ENCODE data around the gene PITX1. TPM values are rescaled to one million over a fixed set of nuclear protein-coding genes. Genes with fewer than 3 reads are reported as not detected.

PITX1 gene
- total RNA-seq, 3 donors from 2014 or later, result 0.15 to 2.1 (median 0.33) TPM

- Histone ChIP-seq H3K9me3 (no peaks in the 10 kb centered on the region), H3K4me3 (no peak overlapping the region), H3K27ac (no peak overlapping the region), H3K4me1 (peaks cover 3% of the 10 kb centered on the region in 2 donors), H3K36me3 (no peaks in the 10 kb centered on the region), H3K27me3 (peaks cover 3 to 40% of the 10 kb centered on the region in 2 donors)
- TF ChIP-seq CTCF (IDR thresholded peaks at IDR 0.05) (no peak), POLR2AphosphoS5 (IDR thresholded peaks at IDR 0.05) (no peak), POLR2A (IDR thresholded peaks at IDR 0.05) (no peak)
- intact Hi-C loops (cut with DNase I; ENCODE audit: low total_unique reads), result loop anchor here (5.0 kb wide), 1 partner anchor 1106 kb away; the partner anchor contains the start of gene SMAD5
- no peak for DNase-seq (ENCODE audit: low spot score in 2 of 2)
These were observed 8.0 kb downstream of the PITX1 start for GRCh38 chr5:135025730-135026644.

- H3K9me3 ChIP-seq, result no peaks in the 10 kb centered on the region
- no peak for TF ChIP-seq POLR2A (IDR thresholded peaks at IDR 0.05)
- no peak for TF ChIP-seq CTCF (IDR thresholded peaks at IDR 0.05)
- TF ChIP-seq POLR2AphosphoS5 (IDR thresholded peaks at IDR 0.05), result no peak
- no peak overlapping the region for H3K4me3 ChIP-seq
- no peaks in the 10 kb centered on the region for H3K4me1 ChIP-seq
- no peak for DNase-seq (ENCODE audit: low spot score in 2 of 2)
- H3K27me3 ChIP-seq, result peaks cover 0 to 32% of the 10 kb centered on the region in 2 donors
- no peaks in the 10 kb centered on the region for H3K36me3 ChIP-seq
- intact Hi-C loops (cut with DNase I; ENCODE audit: low total_unique reads), result loop anchor here (5.0 kb wide), 1 partner anchor 1107 kb away; the partner anchor contains the start of gene SMAD5
- H3K27ac ChIP-seq, result no peak overlapping the region
These were observed 8.9 kb downstream of the PITX1 start for GRCh38 chr5:135024956-135025729.

- Histone ChIP-seq H3K4me1 (no peaks in the 10 kb centered on the region), H3K4me3 (no peak overlapping the region), H3K27ac (no peak overlapping the region), H3K27me3 (no peaks in the 10 kb centered on the region), H3K36me3 (no peaks in the 10 kb centered on the region), H3K9me3 (no peaks in the 10 kb centered on the region)
- intact Hi-C loops (cut with DNase I; ENCODE audit: low total_unique reads), result no loop called here
- TF ChIP-seq POLR2A (IDR thresholded peaks at IDR 0.05) (no peak), CTCF (IDR thresholded peaks at IDR 0.05) (no peak), POLR2AphosphoS5 (IDR thresholded peaks at IDR 0.05) (no peak)
- no peak for DNase-seq (ENCODE audit: low spot score in 2 of 2)
These were observed 13.7 kb downstream of the PITX1 start for GRCh38 chr5:135020111-135020895.

- H3K4me3 ChIP-seq, result no peak overlapping the region
- intact Hi-C loops (cut with DNase I; ENCODE audit: low total_unique reads), result no loop called here
- peak in 1 of 2 donors; percentile 24 for DNase-seq (ENCODE audit: low spot score in 2 of 2)
- H3K4me1 ChIP-seq, result peaks cover 0 to 1% of the 10 kb centered on the region in 2 donors
- H3K36me3 ChIP-seq, result no peaks in the 10 kb centered on the region
- H3K27me3 ChIP-seq, result no peaks in the 10 kb centered on the region
- H3K27ac ChIP-seq, result no peak overlapping the region
- no peaks in the 10 kb centered on the region for H3K9me3 ChIP-seq
- no peak for TF ChIP-seq POLR2A (IDR thresholded peaks at IDR 0.05)
- TF ChIP-seq POLR2AphosphoS5 (IDR thresholded peaks at IDR 0.05), result no peak
- TF ChIP-seq CTCF (IDR thresholded peaks at IDR 0.05), result no peak
These were observed 14.7 kb downstream of the PITX1 start for GRCh38 chr5:135019314-135019713.
